MM.1S (cell line): ENCODE measurements around the gene C1QL2.

Source experiments
- EZH2 ChIP-seq: fragments of 300-600 bp; sonication (generic); optimal IDR thresholded peaks from 2 replicates; pipeline ENCODE3; 2017; ENCODE audit warnings: low read depth, mild to moderate bottlenecking, antibody characterized with exemption, low read length, mixed read lengths
- EZH2phosphoT487 ChIP-seq: fragments of 300-600 bp; sonication (generic); IDR thresholded peaks from 2 replicates; pipeline ENCODE4 v1.6.1; 2018; ENCODE audit warnings: antibody characterized with exemption, low read length
- TF ChIP-seq, protein P1 (sequence below): fragments of 300-600 bp; sonication (generic); IDR thresholded peaks from 2 replicates; pipeline ENCODE4 v1.5.1; 2016; ENCODE audit warnings: antibody characterized with exemption, low read length, mixed read lengths

DNA sequence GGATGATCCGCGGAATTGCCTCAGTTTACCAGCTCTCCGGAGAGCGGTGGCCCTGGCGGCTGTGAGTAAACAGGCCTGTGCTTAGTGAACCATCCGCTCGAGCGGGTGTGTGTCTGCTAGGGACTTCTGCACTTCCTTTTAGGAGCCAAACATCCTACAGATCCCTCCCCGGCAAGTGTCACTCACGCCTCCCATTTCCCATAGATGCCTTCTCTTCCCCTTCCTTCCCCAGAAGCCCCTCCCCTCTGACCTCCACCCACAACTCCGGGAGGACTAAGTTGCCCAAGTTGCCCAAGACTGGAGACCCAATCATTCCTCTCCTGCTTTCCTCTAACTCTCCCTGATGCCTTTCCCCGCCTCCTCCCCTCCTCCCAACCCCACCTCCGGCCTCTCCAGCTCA lies 2.9 kb downstream of the C1QL2 start:
- TF ChIP-seq, protein P1, sequence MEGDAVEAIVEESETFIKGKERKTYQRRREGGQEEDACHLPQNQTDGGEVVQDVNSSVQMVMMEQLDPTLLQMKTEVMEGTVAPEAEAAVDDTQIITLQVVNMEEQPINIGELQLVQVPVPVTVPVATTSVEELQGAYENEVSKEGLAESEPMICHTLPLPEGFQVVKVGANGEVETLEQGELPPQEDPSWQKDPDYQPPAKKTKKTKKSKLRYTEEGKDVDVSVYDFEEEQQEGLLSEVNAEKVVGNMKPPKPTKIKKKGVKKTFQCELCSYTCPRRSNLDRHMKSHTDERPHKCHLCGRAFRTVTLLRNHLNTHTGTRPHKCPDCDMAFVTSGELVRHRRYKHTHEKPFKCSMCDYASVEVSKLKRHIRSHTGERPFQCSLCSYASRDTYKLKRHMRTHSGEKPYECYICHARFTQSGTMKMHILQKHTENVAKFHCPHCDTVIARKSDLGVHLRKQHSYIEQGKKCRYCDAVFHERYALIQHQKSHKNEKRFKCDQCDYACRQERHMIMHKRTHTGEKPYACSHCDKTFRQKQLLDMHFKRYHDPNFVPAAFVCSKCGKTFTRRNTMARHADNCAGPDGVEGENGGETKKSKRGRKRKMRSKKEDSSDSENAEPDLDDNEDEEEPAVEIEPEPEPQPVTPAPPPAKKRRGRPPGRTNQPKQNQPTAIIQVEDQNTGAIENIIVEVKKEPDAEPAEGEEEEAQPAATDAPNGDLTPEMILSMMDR, result no peak
- TF ChIP-seq EZH2 (no peak), EZH2phosphoT487 (no peak)
